GM10248 (cell line): Measurements from ENCODE around the gene POFUT2.

Experiments used
- CTCF ChIA-PET: fragments of 300-600 bp; sonication (Branson Sonifier 250); formaldehyde crosslinking; extraction: SDS; loops from one replicate; lab custom pipeline; 2021; ENCODE audit warnings: antibody characterized with exemption; lab: Yijun Ruan, JAX
- POLR2A ChIA-PET: fragments of 350-650 bp; sonication (Branson Sonifier 250); formaldehyde crosslinking; extraction: SDS; loops from one replicate; lab custom pipeline; 2020; ENCODE audit warnings: antibody characterized with exemption; lab: Yijun Ruan, JAX
- DNase-seq: peaks from one replicate; pipeline ENCODE4 v3.0.0; 2012; ENCODE audit errors: extremely low spot score
- CTCF ChIP-seq: IDR thresholded peaks from 2 replicates; pipeline ENCODE4 v1.5.1; 2012; ENCODE audit warnings: mild to moderate bottlenecking, low read depth; ENCODE audit errors: extremely low read depth, missing control alignments, control extremely low read depth

Gene POFUT2

GRCh38 chr21:45287438-45288391 is at the start of gene POFUT2:
Gene POFUT2, minus strand, starts transcription at chr21:45287895. Its CDS starts 24 bp downstream, at chr21:45287871.
- ChIA-PET CTCF (interaction anchor here (1.0 to 1.1 kb wide), 2 partner anchors 18 to 150 kb away, joined by 3 to 5 read pairs; no protein-coding TSS in a partner anchor), POLR2A (interaction anchor here (0.6 kb wide), 1 partner anchor 147 kb away, joined by 4 read pairs; no protein-coding TSS in a partner anchor)
- no peak for TF ChIP-seq CTCF
- DNase-seq = peak; percentile 99

- DNase-seq = no peak
- CTCF ChIA-PET = no interaction called here
- no peak for TF ChIP-seq CTCF
- POLR2A ChIA-PET = no interaction called here
Observed at GRCh38 chr21:45336870-45337269, 49.2 kb upstream of the POFUT2 start.

GRCh38 chr21:45336535-45336810 is 48.8 kb upstream of the POFUT2 start:
- no peak for DNase-seq
- no peak for TF ChIP-seq CTCF
- ChIA-PET POLR2A (no interaction called here), CTCF (no interaction called here)

- TF ChIP-seq CTCF = no peak
- ChIA-PET POLR2A (no interaction called here), CTCF (no interaction called here)
- no peak for DNase-seq
Observed at GRCh38 chr21:45335761-45336534, 48.3 kb upstream of the POFUT2 start.

- no peak for DNase-seq
- CTCF ChIA-PET = no interaction called here
- POLR2A ChIA-PET = no interaction called here
- TF ChIP-seq CTCF = no peak
Observed at GRCh38 chr21:45335151-45335760, 47.6 kb upstream of the POFUT2 start.

- CTCF ChIA-PET = no interaction called here
- no peak for TF ChIP-seq CTCF
- POLR2A ChIA-PET = no interaction called here
Observed at GRCh38 chr21:45334591-45335081, 46.9 kb upstream of the POFUT2 start.

More at GRCh38 chr21:45334591-45335081, 46.9 kb upstream of the POFUT2 start:
- DNase-seq = no peak
